AG04450 (cell line): ENCODE results near the gene OR52I1. TPM values are rescaled to one million over a fixed set of nuclear protein-coding genes. Genes with fewer than 3 reads are reported as not detected.

Source experiments
- CTCF ChIA-PET: fragments of 300-600, 350-600 bp; formaldehyde crosslinking; extraction: SDS; loops from one replicate; lab custom pipeline; 2022; ENCODE audit warnings: antibody characterized with exemption, inconsistent platforms; lab: Charles Lee
- POLR2A ChIA-PET: fragments of 350-600 bp; formaldehyde crosslinking; extraction: SDS; loops from one replicate; lab custom pipeline; 2021; ENCODE audit warnings: antibody characterized with exemption, inconsistent platforms; lab: Yijun Ruan, JAX
- DNase-seq: peaks from one replicate; pipeline ENCODE4 v3.0.0-alpha.2; 2011; ENCODE audit warnings: low read depth, low spot score
- H3K27ac ChIP-seq: one replicate; pipeline ENCODE4 v1.5.1; 2012; ENCODE audit warnings: low read depth, low read length, control low read depth
- H3K27me3 ChIP-seq: one replicate; pipeline ENCODE4 v1.6.0; 2012; ENCODE audit warnings: low read length; ENCODE audit not compliant: control insufficient read depth, insufficient read depth
- H3K4me3 ChIP-seq: 2 replicates; pipeline ENCODE4 v1.5.1; 2011; ENCODE audit warnings: mild to moderate bottlenecking, low read depth, low read length, control low read depth
- H3K9me3 ChIP-seq: 2 replicates; pipeline ENCODE4 v1.5.1; 2012; ENCODE audit warnings: low read length; ENCODE audit not compliant: control insufficient read depth, insufficient read depth
- polyA plus RNA-seq: library from polyadenylated mRNA; depleted of rRNA; stranded (reverse); fragments of >200 nt; gene quantifications from 2 replicates; pipeline ENCODE4 v1.2.3, GENCODE V29; 2011
- TF ChIP-seq, protein P1 (sequence below): IDR thresholded peaks from 2 replicates; pipeline ENCODE4 v1.5.1; 2011; ENCODE audit warnings: low read depth, low read length, control low read depth, inconsistent platforms

Gene OR52I1
- polyA plus RNA-seq, 1 experiment: not detected

DNA sequence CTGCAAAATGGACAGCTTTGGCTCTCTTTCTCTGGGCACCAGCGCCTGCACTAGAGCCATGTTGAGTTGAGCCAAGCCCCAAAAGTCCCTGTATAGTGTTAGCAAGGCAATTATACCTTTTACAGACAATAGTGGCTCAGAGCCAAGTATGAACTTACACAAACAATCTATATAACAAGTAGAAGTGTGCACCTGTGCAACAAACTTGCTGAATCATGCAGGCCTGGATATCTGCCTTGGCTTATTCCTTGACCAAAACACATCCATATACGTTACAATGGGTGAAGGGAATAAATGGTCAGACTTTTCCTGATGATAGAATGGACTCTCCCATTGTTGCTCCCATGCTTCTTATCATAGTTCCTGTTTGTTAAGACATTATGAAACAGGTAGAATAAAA is 16.1 kb upstream of the OR52I1 start:
- Histone ChIP-seq H3K27me3 (no peaks in the 10 kb centered on the region), H3K4me3 (no peak overlapping the region), H3K27ac (no peak overlapping the region), H3K9me3 (no peaks in the 10 kb centered on the region)
- TF ChIP-seq, protein P1, sequence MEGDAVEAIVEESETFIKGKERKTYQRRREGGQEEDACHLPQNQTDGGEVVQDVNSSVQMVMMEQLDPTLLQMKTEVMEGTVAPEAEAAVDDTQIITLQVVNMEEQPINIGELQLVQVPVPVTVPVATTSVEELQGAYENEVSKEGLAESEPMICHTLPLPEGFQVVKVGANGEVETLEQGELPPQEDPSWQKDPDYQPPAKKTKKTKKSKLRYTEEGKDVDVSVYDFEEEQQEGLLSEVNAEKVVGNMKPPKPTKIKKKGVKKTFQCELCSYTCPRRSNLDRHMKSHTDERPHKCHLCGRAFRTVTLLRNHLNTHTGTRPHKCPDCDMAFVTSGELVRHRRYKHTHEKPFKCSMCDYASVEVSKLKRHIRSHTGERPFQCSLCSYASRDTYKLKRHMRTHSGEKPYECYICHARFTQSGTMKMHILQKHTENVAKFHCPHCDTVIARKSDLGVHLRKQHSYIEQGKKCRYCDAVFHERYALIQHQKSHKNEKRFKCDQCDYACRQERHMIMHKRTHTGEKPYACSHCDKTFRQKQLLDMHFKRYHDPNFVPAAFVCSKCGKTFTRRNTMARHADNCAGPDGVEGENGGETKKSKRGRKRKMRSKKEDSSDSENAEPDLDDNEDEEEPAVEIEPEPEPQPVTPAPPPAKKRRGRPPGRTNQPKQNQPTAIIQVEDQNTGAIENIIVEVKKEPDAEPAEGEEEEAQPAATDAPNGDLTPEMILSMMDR: no peak
- ChIA-PET CTCF (no interaction called here), POLR2A (no interaction called here)
- no peak for DNase-seq

- no peak for DNase-seq
- ChIA-PET POLR2A (no interaction called here), CTCF (no interaction called here)
- TF ChIP-seq, protein P1: no peak
- no peak overlapping the region for H3K4me3 ChIP-seq
- peaks cover 2% of the 10 kb centered on the region for H3K27me3 ChIP-seq
- no peak overlapping the region for H3K27ac ChIP-seq
- H3K9me3 ChIP-seq: no peaks in the 10 kb centered on the region
Observed at GRCh38 chr11:4578624-4579023, 15.2 kb upstream of the OR52I1 start.

DNA sequence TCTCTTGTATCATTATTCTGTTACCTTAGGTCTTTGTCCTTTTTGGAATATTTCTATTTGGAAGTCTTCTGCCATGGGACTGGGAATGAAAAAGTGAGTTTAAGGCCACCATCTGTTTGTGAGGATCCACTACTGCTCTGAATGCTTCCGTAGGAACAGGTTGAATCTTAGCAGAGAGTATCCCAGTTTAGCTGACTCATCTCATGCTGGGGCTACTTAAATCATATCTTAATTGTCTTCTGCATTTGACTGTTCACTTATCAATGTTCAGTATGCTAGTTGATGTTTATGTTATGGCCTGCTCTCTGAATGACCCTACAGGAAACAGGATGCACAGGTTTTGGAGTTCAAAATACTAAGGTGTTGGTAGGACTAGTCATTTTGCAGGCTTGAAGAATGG is 13.7 kb upstream of the OR52I1 start:
- H3K27ac ChIP-seq: no peak overlapping the region
- H3K27me3 ChIP-seq: peaks cover 2% of the 10 kb centered on the region
- H3K9me3 ChIP-seq: no peaks in the 10 kb centered on the region
- no peak for DNase-seq
- ChIA-PET CTCF (no interaction called here), POLR2A (no interaction called here)
- H3K4me3 ChIP-seq: no peak overlapping the region
- TF ChIP-seq, protein P1: no peak

GRCh38 chr11:4581443-4581842 is 12.4 kb upstream of the OR52I1 start, which contains the start of gene OR52I2:
OR52I2 (plus strand) TSS chr11:4581743.
- no peaks in the 10 kb centered on the region for H3K9me3 ChIP-seq
- H3K27me3 ChIP-seq: peaks cover 2% of the 10 kb centered on the region
- no peak within 1 kb of the TSS for H3K27ac ChIP-seq
- ChIA-PET POLR2A (no interaction called here), CTCF (no interaction called here)
- no peak for DNase-seq
- TF ChIP-seq, protein P1: no peak
- no peak within 1 kb of the TSS for H3K4me3 ChIP-seq

- no peaks in the 10 kb centered on the region for H3K27me3 ChIP-seq
- no peak overlapping the region for H3K4me3 ChIP-seq
- ChIA-PET CTCF (no interaction called here), POLR2A (no interaction called here)
- H3K27ac ChIP-seq: no peak overlapping the region
- H3K9me3 ChIP-seq: no peaks in the 10 kb centered on the region
- DNase-seq: no peak
- TF ChIP-seq, protein P1: no peak
Observed at GRCh38 chr11:4589017-4589416, 4.8 kb upstream of the OR52I1 start.
